Myocyte (in vitro differentiated cells): ENCODE data around the gene IGSF8. TPM values are rescaled to one million over a fixed set of nuclear protein-coding genes. Genes with fewer than 3 reads are reported as not detected.

Experiments
- DNase-seq: peaks from one replicate; pipeline ENCODE4 v3.0.0-alpha.2; 2012; ENCODE audit warnings: low read depth
- polyA plus RNA-seq: library from polyadenylated mRNA; unstranded; fragments of >200 nt; gene quantifications from one replicate; pipeline ENCODE4 v1.2.1, GENCODE V29; 2012; ENCODE audit warnings: missing spikeins
- total RNA-seq: library from RNA; depleted of rRNA; stranded (reverse); fragments of >200 nt; gene quantifications from 2 replicates; pipeline ENCODE4 v1.2.3, GENCODE V29; 2014

Gene IGSF8, protein sequence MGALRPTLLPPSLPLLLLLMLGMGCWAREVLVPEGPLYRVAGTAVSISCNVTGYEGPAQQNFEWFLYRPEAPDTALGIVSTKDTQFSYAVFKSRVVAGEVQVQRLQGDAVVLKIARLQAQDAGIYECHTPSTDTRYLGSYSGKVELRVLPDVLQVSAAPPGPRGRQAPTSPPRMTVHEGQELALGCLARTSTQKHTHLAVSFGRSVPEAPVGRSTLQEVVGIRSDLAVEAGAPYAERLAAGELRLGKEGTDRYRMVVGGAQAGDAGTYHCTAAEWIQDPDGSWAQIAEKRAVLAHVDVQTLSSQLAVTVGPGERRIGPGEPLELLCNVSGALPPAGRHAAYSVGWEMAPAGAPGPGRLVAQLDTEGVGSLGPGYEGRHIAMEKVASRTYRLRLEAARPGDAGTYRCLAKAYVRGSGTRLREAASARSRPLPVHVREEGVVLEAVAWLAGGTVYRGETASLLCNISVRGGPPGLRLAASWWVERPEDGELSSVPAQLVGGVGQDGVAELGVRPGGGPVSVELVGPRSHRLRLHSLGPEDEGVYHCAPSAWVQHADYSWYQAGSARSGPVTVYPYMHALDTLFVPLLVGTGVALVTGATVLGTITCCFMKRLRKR
- 27.9 and 33.5 TPM in 2 replicates for total RNA-seq
- 42.5 TPM for polyA plus RNA-seq

DNA sequence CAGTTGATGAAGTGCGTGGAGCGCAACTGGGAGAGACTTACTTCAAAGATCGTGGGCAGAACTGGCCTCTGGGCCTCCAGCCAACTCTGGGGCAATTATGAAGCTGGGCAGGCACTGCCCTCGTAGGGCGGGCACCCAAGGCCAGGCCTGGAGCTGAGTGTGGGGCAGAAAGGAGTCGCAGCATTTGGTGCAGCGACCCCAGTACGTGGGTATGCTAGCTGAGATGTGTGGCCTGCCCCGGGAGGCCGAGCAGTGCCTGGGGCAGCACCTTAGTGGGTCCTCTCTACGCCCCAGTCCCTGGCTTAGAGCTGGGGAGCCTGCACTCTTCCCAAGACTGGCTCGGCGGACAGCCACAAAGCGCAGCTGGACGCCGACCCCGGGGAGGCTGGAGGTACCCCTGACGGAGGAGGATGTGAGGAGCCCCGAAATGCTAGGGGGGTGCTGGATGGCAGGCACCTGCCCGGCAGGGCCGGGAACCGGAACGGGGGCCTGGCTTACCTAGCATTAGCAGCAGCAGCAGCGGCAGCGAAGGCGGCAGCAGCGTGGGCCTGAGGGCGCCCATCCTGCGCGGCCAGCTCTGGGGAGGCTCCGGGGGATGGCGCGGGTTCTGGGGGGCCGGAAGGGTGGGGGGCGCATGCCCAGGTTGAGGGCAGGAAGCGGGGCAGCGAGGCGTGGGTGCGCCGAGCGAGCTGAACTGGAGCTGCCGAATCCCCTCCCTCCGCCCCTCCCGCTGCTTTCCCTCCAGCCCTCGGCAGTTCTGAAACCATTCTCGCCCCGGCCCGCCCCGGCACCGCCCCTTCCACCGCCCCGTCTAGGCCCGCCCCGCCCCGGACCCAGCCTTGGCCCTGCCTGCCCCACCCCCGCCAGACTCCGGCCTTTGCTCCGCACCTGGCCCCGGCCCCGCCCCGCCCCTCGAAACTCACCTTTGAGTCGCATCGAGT, at the start of gene IGSF8:
Gene IGSF8 (minus strand): TSS at position 709 of the 941 bp plus-strand sequence. CDS start 147 bp downstream, at position 562.
- peak; percentile 78 for DNase-seq

DNA sequence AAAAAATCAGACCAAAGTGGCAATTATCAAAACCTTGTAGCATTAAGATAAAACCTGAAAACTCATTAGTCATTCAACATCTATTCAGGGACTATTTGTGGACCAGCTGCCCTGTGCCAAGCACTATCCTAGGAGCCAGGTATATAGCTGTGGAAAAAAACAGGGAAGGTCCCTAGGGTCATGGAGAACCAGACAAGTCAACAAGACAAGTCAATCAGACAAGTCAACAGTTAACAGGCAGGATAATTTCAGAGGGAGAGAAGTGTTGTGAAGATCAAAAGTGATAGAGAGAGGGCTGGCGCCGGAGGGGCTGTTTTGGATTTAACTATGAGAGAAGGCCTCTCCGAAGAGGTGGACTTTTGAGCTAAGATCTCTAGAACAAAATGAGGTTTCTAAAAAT, 49.7 kb upstream of the IGSF8 start:
- DNase-seq: no peak

- no peak for DNase-seq
These were observed 47.7 kb upstream of the IGSF8 start for GRCh38 chr1:160146107-160146506.

- DNase-seq: peak; percentile 56
These were observed 46.5 kb upstream of the IGSF8 start for GRCh38 chr1:160144921-160145320.

GRCh38 chr1:160143695-160144094, 45.3 kb upstream of the IGSF8 start:
- no peak for DNase-seq

DNA sequence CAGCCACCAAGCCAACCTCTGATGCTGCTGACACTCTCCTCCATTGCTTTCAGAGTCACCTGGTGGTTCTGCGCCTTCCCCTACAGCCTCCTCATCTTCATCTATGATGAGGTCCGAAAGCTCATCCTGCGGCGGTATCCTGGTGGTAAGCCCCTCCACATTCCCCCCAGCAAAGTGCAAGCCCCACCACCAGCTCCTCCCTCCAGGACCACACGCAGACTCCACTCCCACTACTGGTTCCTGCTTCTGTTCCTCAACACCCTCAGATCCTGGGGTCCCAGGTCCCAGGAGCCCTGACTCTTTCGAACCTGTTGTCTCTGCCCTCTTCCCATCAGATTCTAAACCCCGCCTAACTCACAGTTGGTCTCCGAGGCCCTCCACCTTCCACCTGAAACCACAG, 41.4 kb upstream of the IGSF8 start:
- DNase-seq: no peak

DNA sequence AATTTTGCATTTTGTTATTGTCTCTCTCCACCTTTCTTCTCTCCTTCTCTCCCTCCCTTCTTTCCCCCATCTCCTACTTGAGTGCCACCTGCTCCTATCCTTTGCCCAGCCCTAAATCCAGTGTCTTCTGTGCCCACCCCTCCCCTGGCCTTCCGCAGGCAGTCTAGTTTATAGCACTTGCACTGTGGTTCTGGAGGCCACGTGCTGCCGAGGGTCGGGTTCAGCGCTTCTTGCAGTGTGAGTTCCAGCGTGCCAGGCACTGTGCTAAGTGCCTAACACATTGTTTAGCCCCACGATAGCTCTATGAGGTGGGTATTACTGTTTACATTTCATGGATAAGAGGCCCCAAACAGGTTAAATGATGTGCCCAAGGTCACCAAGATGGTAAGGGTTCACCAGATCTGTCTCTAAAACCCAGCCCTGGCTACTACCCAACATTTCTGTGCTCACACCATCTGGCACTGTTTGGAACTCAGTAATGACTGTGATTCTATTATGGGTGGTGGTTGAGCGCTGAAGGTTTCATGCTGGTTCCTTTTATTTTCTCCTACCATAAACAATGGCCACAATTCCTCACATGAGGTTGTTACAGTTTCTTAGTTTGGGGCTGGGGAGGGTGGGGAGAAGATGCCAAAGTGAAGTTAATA, 38.9 kb upstream of the IGSF8 start:
- peak; percentile 88 for DNase-seq

DNA sequence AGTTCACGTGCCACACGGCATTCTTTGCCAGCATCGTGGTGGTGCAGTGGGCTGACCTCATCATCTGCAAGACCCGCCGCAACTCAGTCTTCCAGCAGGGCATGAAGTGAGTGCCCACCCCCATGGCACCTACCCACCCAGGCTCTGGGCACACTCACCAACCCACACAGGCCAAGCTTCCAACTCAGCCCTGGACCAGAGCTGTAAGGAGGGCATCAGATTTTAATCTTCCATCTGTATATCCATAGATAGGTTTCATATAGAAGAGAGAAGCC, 38.4 kb upstream of the IGSF8 start:
- DNase-seq: no peak

DNA sequence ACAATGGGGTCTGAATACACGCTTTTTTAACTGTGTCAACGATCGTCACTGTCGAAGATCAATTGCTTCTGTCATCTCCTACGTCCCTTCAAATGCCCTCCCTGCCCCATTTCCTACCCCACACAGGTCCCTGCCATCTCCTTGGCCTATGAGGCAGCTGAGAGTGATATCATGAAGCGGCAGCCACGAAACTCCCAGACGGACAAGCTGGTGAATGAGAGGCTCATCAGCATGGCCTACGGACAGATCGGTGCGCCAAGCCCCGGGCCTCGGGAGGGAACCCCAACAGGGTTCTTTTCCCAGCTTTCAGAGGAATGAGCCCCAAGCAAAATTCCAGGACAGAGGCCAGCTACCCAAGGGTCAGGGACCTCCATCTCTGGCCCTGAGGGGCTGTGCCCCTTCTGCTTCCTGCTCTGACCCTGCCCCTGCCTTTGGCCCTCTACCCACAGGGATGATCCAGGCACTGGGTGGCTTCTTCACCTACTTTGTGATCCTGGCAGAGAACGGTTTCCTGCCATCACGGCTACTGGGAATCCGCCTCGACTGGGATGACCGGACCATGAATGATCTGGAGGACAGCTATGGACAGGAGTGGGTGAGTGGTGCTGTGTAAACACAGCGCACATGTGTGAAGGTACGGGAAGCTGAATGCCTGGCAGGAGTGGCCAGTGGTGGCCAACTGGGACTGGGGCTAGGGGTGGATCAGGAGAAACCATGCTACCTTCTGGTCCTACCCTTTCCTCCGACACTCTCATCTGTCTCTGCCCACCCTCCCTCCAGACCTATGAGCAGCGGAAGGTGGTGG, 37.9 kb upstream of the IGSF8 start:
- no peak for DNase-seq

DNA sequence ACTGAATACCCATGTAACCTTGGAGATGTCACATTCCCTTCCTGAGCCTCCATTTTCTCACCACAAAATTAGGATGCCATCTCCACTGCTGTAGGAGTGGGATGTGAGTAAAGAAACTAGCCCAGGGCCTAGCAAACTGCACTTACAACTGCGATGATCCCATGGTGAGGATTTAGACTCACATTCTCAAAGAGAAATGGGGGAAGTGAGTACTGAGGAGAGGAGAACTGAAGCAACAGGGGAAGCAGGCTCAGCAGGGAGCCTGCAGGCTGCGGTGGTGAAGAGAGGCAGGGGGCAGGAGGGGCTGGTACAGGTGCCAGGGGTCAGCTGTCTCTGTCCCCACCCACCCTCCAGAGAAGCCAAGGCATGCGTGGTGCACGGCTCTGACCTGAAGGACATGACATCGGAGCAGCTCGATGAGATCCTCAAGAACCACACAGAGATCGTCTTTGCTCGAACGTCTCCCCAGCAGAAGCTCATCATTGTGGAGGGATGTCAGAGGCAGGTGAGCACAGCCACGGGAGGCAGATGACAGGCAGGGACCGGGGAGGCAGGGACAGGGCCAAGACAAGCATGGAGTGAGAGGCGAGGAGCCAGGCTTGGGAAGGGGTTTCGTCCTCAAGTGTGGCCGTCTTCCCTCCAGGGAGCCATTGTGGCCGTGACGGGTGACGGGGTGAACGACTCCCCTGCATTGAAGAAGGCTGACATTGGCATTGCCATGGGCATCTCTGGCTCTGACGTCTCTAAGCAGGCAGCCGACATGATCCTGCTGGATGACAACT, 36.6 kb upstream of the IGSF8 start:
- DNase-seq: no peak

GRCh38 chr1:160133990-160134770, 35.8 kb upstream of the IGSF8 start:
- DNase-seq: no peak

GRCh38 chr1:160131803-160132565, 33.6 kb upstream of the IGSF8 start:
- no peak for DNase-seq

- DNase-seq: no peak
These were observed 32.5 kb upstream of the IGSF8 start for GRCh38 chr1:160130939-160131338.

DNA sequence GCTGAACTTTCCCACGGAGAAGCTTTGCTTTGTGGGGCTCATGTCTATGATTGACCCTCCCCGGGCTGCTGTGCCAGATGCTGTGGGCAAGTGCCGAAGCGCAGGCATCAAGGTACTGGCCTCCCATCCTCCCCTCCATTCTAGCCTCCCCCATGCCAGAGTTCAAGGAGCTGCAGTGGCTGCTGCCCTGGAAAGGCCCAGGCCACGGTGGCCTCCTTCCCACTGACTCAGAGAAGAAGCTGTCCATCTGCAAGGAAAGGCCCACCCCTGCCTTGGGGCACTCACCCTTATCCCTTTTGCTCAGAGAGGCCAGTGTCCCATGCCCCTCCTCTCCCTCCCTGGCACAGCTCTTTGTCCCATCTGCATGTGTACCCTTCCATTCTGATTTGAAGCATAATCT, 32.1 kb upstream of the IGSF8 start:
- DNase-seq: no peak

GRCh38 chr1:160129966-160130365, 31.5 kb upstream of the IGSF8 start:
- no peak for DNase-seq

GRCh38 chr1:160129558-160129957, 31.1 kb upstream of the IGSF8 start:
- DNase-seq: no peak

DNA sequence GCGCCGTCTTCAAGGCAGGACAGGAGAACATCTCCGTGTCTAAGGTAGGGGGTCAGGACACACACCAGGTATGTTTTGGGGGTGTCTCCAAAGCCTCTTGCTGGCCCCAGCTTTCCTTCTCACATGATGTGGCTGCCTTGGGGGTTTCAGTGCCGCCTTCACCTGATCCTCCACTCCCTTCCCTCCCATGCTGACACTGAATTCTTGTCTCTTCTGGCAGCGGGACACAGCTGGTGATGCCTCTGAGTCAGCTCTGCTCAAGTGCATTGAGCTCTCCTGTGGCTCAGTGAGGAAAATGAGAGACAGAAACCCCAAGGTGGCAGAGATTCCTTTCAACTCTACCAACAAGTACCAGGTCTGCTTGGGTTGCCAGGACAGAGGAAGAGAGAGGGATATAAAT, 30.6 kb upstream of the IGSF8 start:
- peak; percentile 90 for DNase-seq

DNA sequence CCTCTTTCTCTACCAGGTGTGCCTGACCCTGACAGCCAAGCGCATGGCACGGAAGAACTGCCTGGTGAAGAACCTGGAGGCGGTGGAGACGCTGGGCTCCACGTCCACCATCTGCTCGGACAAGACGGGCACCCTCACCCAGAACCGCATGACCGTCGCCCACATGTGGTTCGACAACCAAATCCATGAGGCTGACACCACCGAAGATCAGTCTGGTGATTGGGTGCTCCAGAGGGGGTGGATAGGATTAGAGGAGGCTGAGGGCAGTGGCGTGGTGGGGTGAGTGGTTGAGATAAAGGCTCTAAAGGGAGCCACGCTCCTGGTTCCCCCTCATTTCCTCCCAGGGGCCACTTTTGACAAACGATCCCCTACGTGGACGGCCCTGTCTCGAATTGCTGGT, 30.2 kb upstream of the IGSF8 start:
- DNase-seq: no peak
